ENCODE results near the gene SUPV3L1.

- no peak for TF ChIP-seq CTCF (optimal IDR thresholded peaks at IDR 0.05 in 1 of 3, IDR thresholded peaks at IDR 0.05 in 1 of 3, conservative IDR thresholded peaks at IDR 0.05 in 1 of 3; ENCODE audit: extremely low read depth in 1 of 3, insufficient read depth in 2 of 3, low read length in 3 of 3)
- TF ChIP-seq EZH2 (IDR thresholded peaks at IDR 0.05; ENCODE audit: low read length): no peak
Observed at GRCh38 chr10:69243817-69244216, 63.8 kb downstream of the SUPV3L1 start.

Data from keratinocyte (primary cell).